Measurements from ENCODE around the gene GAS1. TPM values are rescaled to one million over a fixed set of nuclear protein-coding genes. Genes with fewer than 3 reads are reported as not detected.

The GAS1 gene
- total RNA-seq, 1 donor from 2014 or later, result 307 TPM

DNA sequence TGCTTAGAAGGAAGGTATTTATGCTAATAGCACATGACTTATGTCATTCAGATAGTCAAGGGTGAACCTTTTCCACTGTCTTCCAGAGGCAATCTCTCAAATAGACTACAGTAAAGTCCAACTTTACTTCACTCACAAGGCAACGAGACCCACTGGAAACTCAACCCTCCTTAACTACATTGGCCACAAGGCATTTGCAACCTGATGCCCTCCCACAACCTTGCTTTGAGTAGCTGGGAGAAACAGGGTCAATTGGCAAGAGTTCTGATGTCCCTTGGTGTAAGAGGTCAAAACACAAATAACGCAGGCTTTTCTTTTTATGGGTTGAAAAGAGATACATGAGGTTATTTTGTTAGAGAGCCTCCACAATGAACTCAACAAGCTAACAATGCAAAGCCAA, 6.1 kb downstream of the GAS1 start:
- no peak for DNase-seq (ENCODE audit: extremely low spot score, unreplicated experiment)
- TF ChIP-seq, protein P1, sequence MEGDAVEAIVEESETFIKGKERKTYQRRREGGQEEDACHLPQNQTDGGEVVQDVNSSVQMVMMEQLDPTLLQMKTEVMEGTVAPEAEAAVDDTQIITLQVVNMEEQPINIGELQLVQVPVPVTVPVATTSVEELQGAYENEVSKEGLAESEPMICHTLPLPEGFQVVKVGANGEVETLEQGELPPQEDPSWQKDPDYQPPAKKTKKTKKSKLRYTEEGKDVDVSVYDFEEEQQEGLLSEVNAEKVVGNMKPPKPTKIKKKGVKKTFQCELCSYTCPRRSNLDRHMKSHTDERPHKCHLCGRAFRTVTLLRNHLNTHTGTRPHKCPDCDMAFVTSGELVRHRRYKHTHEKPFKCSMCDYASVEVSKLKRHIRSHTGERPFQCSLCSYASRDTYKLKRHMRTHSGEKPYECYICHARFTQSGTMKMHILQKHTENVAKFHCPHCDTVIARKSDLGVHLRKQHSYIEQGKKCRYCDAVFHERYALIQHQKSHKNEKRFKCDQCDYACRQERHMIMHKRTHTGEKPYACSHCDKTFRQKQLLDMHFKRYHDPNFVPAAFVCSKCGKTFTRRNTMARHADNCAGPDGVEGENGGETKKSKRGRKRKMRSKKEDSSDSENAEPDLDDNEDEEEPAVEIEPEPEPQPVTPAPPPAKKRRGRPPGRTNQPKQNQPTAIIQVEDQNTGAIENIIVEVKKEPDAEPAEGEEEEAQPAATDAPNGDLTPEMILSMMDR (IDR thresholded peaks at IDR 0.05), result no peak
- Mint-ChIP-seq H3K27ac (ENCODE audit: unreplicated experiment) (no peak overlapping the region), H3K4me1 (ENCODE audit: unreplicated experiment) (peaks cover 28% of the 10 kb centered on the region), H3K27me3 (ENCODE audit: unreplicated experiment) (no peaks in the 10 kb centered on the region), H3K4me3 (ENCODE audit: unreplicated experiment) (no peak overlapping the region), H3K36me3 (ENCODE audit: unreplicated experiment) (peaks cover 20% of the 10 kb centered on the region), H3K9me3 (ENCODE audit: unreplicated experiment) (no peaks in the 10 kb centered on the region)

DNA sequence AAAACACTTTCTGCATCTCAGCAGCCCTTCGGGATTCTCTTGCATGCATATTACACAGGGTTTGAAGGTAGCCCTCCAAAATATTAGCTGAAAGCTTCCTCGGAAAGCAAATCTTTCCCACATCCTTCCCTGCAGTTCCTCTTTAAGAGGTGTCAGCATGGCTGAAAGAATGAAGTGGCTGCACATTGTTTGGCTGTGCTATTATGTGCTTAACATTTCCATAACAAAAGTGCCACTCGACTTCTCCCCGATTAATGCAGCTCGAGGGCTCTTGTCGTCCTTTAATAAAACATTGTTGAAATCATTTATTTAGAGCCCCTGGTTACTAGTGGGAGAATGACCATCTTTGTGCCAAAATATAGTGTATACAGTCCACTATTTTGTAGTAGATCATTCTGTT, 6.5 kb downstream of the GAS1 start:
- H3K4me3 Mint-ChIP-seq (ENCODE audit: unreplicated experiment), result no peak overlapping the region
- TF ChIP-seq, protein P1 (IDR thresholded peaks at IDR 0.05), result no peak
- H3K36me3 Mint-ChIP-seq (ENCODE audit: unreplicated experiment), result peaks cover 18% of the 10 kb centered on the region
- H3K4me1 Mint-ChIP-seq (ENCODE audit: unreplicated experiment), result peaks cover 28% of the 10 kb centered on the region
- H3K9me3 Mint-ChIP-seq (ENCODE audit: unreplicated experiment), result no peaks in the 10 kb centered on the region
- no peak for DNase-seq (ENCODE audit: extremely low spot score, unreplicated experiment)
- no peaks in the 10 kb centered on the region for H3K27me3 Mint-ChIP-seq (ENCODE audit: unreplicated experiment)
- H3K27ac Mint-ChIP-seq (ENCODE audit: unreplicated experiment), result no peak overlapping the region

DNA sequence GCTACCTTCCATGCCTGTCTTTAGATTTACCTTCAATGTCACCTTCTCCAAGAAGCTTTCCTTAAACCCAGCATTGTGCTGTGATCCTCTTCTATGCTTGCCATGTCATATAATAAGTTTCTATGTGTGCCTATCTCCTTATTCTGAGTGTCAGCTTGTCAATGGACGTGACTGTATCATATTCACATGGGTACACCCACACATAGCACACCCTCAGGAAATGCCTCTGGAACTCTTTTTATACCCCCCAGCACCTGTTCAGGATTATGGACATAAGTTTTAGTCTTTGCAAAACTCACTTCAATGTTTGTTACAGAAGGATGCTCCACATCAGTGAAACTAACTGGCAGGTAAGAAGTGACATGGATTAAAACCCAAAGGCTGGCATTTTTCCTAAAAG, 7.4 kb downstream of the GAS1 start:
- Mint-ChIP-seq H3K27ac (ENCODE audit: unreplicated experiment) (no peak overlapping the region), H3K4me3 (ENCODE audit: unreplicated experiment) (no peak overlapping the region), H3K27me3 (ENCODE audit: unreplicated experiment) (no peaks in the 10 kb centered on the region), H3K36me3 (ENCODE audit: unreplicated experiment) (peaks cover 12% of the 10 kb centered on the region), H3K9me3 (ENCODE audit: unreplicated experiment) (no peaks in the 10 kb centered on the region), H3K4me1 (ENCODE audit: unreplicated experiment) (peaks cover 28% of the 10 kb centered on the region)
- TF ChIP-seq, protein P1 (IDR thresholded peaks at IDR 0.05), result no peak
- no peak for DNase-seq (ENCODE audit: extremely low spot score, unreplicated experiment)

DNA sequence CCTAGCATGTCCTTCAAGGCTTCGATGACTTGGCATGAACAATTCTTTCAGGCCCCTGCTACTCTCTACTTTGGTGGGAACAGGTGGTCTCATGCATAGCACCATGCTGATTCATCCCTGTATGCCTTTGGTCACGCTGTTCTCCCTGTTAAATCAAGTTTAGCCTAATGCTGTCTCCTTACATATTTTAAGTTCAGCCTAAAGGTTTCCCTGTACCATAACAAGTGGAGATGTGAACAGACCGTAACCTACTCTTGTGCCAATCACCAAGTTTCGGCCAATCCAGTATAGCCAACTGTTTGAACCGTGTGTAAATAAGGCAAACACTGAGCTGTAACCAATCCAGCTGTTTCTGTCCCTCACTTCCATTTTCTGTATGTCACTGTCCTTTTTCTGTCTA, 8.0 kb downstream of the GAS1 start:
- TF ChIP-seq, protein P1 (IDR thresholded peaks at IDR 0.05), result no peak
- Mint-ChIP-seq H3K27me3 (ENCODE audit: unreplicated experiment) (no peaks in the 10 kb centered on the region), H3K27ac (ENCODE audit: unreplicated experiment) (no peak overlapping the region), H3K9me3 (ENCODE audit: unreplicated experiment) (peaks cover 2% of the 10 kb centered on the region), H3K4me3 (ENCODE audit: unreplicated experiment) (no peak overlapping the region), H3K36me3 (ENCODE audit: unreplicated experiment) (peaks cover 8% of the 10 kb centered on the region), H3K4me1 (ENCODE audit: unreplicated experiment) (peaks cover 28% of the 10 kb centered on the region)
- no peak for DNase-seq (ENCODE audit: extremely low spot score, unreplicated experiment)

DNA sequence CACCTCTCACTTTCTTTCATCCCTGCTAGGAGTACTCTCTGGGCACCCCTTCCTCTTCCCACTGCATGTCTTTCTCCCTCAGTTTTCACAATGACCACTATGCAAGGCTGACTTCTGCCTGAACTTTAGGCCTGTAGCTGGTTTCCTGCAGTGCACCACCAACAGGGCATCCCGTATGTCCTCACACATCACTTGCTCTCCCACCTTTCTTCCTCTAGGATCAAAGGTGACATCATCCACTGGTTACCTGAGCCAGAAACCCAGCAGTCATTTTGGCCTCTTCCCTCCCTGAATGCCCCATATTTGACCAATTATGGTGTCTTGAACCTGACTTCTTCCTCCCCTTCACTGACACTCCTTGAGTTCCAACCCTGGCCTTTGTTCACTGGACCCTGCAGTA, 8.5 kb downstream of the GAS1 start:
- H3K4me3 Mint-ChIP-seq (ENCODE audit: unreplicated experiment), result no peak overlapping the region
- DNase-seq (ENCODE audit: extremely low spot score, unreplicated experiment), result no peak
- H3K36me3 Mint-ChIP-seq (ENCODE audit: unreplicated experiment), result peaks cover 5% of the 10 kb centered on the region
- no peaks in the 10 kb centered on the region for H3K27me3 Mint-ChIP-seq (ENCODE audit: unreplicated experiment)
- H3K4me1 Mint-ChIP-seq (ENCODE audit: unreplicated experiment), result peaks cover 23% of the 10 kb centered on the region
- H3K9me3 Mint-ChIP-seq (ENCODE audit: unreplicated experiment), result peaks cover 7% of the 10 kb centered on the region
- no peak overlapping the region for H3K27ac Mint-ChIP-seq (ENCODE audit: unreplicated experiment)
- TF ChIP-seq, protein P1 (IDR thresholded peaks at IDR 0.05), result no peak

Data from osteocyte (in vitro differentiated cells).